HFFc6 (cell line): ENCODE results near the gene PDCD6IP. TPM values are rescaled to one million over a fixed set of nuclear protein-coding genes. Genes with fewer than 3 reads are reported as not detected.
A peak's percentile ranks its signal among the peaks of the same experiment; 100 is the strongest.

Experiments
- DNase-seq: peaks from one replicate; pipeline ENCODE4 v3.0.0-alpha.2; 2018
- H3K27ac Mint-ChIP-seq: 2 replicates; pipeline ENCODE4 v1.8.0; 2020; ENCODE audit warnings: mild to moderate bottlenecking, mixed read lengths
- H3K27me3 Mint-ChIP-seq: 2 replicates; pipeline ENCODE4 v1.8.0; 2021; ENCODE audit warnings: mild to moderate bottlenecking, moderate library complexity, mixed read lengths; ENCODE audit not compliant: insufficient read depth
- H3K36me3 Mint-ChIP-seq: 2 replicates; pipeline ENCODE4 v1.8.0; 2021; ENCODE audit warnings: low read depth, mixed read lengths
- H3K4me1 Mint-ChIP-seq: 2 replicates; pipeline ENCODE4 v1.8.0; 2020; ENCODE audit warnings: low read depth, mixed read lengths
- H3K4me3 Mint-ChIP-seq: 2 replicates; pipeline ENCODE4 v1.8.0; 2020; ENCODE audit warnings: mild to moderate bottlenecking, moderate library complexity, mixed read lengths
- H3K9me3 Mint-ChIP-seq: 2 replicates; pipeline ENCODE4 v1.8.0; 2020; ENCODE audit warnings: mild to moderate bottlenecking, mixed read lengths
- CTCF ChIP-seq: fragments of 200-600 bp; sonication (generic); IDR thresholded peaks from 2 replicates; pipeline ENCODE4 v1.5.0; 2021; ENCODE audit warnings: antibody characterized with exemption, mild to moderate bottlenecking
- total RNA-seq, 6 experiments: library from RNA; stranded (reverse); fragmentation: NEBNext Ultra II Directional; extraction: Animal tissue kit (Norgen Biotek cat#: 25700); gene quantifications; 2 replicates in 1 of 6; 3 replicates in 5 of 6; pipeline ENCODE4 v1.2.3, GENCODE V29; 2021

The PDCD6IP gene
- total RNA-seq, 6 experiments from 2014 or later: 229 to 251 (median 239) TPM

GRCh38 chr3:33807191-33807590 is 8.8 kb downstream of the PDCD6IP start:
- no peaks in the 10 kb centered on the region for H3K9me3 Mint-ChIP-seq
- H3K4me3 Mint-ChIP-seq: no peak overlapping the region
- H3K4me1 Mint-ChIP-seq: peaks cover 71% of the 10 kb centered on the region
- no peak for TF ChIP-seq CTCF
- no peaks in the 10 kb centered on the region; the same call in none of the 2 replicates for H3K27me3 Mint-ChIP-seq
- DNase-seq: no peak
- H3K27ac Mint-ChIP-seq: no peak overlapping the region
- peaks cover 35% of the 10 kb centered on the region for H3K36me3 Mint-ChIP-seq

GRCh38 chr3:33808559-33808958 is 10.1 kb downstream of the PDCD6IP start:
- Mint-ChIP-seq H3K36me3 (peaks cover 27% of the 10 kb centered on the region), H3K4me3 (no peak overlapping the region), H3K4me1 (peaks cover 64% of the 10 kb centered on the region), H3K9me3 (no peaks in the 10 kb centered on the region), H3K27ac (no peak overlapping the region; the same call in 1 of the 2 replicates), H3K27me3 (no peaks in the 10 kb centered on the region; the same call in none of the 2 replicates)
- DNase-seq: peak; percentile 3
- TF ChIP-seq CTCF: no peak

- no peaks in the 10 kb centered on the region; the same call in none of the 2 replicates for H3K27me3 Mint-ChIP-seq
- peaks cover 52% of the 10 kb centered on the region for H3K4me1 Mint-ChIP-seq
- DNase-seq: no peak
- no peak for TF ChIP-seq CTCF
- peak overlapping the region; percentile 20; the same call in 1 of the 2 replicates for H3K27ac Mint-ChIP-seq
- no peaks in the 10 kb centered on the region for H3K9me3 Mint-ChIP-seq
- H3K36me3 Mint-ChIP-seq: peaks cover 23% of the 10 kb centered on the region
- H3K4me3 Mint-ChIP-seq: no peak overlapping the region
Observed at GRCh38 chr3:33810545-33810944, 12.1 kb downstream of the PDCD6IP start.

DNA sequence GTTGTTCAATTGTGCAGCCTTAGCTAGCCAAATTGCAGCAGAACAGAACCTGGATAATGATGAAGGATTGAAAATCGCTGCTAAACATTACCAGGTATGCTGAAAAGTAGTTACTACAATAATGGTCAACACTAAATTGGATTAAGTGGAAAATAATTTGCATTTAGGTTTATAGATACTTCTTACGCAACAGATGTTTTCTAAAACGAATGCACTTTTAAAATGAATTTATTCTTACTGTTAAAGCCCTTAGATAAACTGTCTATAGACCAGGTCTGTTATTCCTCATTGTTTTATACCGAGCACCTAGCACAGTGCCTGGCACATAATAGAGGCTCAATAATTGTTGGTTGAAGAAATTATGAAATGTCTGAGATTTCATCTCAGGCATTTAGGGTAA is 23.6 kb downstream of the PDCD6IP start:
- Mint-ChIP-seq H3K36me3 (peaks cover 29% of the 10 kb centered on the region), H3K4me1 (peaks cover 37% of the 10 kb centered on the region), H3K27ac (no peak overlapping the region), H3K27me3 (no peaks in the 10 kb centered on the region), H3K9me3 (no peaks in the 10 kb centered on the region), H3K4me3 (no peak overlapping the region)
- TF ChIP-seq CTCF: no peak
- no peak for DNase-seq

DNA sequence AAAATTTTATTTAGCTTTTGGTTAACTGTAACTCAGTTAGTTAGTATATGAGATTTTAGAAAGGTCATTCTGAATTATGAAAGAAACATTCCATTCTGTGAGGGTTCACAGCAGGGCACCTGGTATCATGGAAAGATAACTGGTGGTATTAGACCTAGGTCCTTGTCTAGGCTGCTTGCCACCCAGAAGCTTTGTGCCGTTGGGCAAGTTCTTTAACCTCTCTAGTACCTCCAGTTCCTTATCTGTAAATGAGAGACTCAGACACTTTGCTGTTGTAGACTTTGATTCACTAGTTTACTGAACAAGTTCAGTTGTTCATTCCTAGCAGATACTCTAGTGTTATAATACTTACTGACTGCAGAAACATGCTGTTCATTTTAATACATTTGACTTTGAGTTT is 25.4 kb downstream of the PDCD6IP start:
- peaks cover 43% of the 10 kb centered on the region for H3K36me3 Mint-ChIP-seq
- TF ChIP-seq CTCF: no peak
- peaks cover 47% of the 10 kb centered on the region for H3K4me1 Mint-ChIP-seq
- H3K9me3 Mint-ChIP-seq: no peaks in the 10 kb centered on the region
- DNase-seq: no peak
- no peaks in the 10 kb centered on the region for H3K27me3 Mint-ChIP-seq
- H3K4me3 Mint-ChIP-seq: no peak overlapping the region
- H3K27ac Mint-ChIP-seq: no peak overlapping the region; the same call in 1 of the 2 replicates

DNA sequence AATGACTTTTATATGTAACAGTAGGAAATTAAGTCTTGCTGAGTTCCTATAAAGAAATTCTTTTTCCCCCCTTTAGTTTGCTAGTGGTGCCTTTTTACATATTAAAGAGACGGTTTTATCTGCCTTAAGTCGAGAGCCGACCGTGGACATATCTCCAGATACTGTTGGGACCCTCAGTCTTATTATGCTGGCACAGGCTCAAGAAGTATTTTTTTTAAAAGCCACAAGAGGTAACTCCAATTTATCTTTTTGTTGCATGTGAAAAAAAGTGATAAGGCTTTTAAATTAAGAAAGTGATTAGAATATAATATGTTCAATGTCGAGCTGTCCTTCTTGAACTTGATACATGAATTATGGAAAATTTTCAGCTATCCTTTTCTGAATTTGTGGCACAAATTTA is 26.7 kb downstream of the PDCD6IP start:
- Mint-ChIP-seq H3K27me3 (no peaks in the 10 kb centered on the region), H3K36me3 (peaks cover 48% of the 10 kb centered on the region), H3K4me1 (peaks cover 46% of the 10 kb centered on the region), H3K4me3 (no peak overlapping the region), H3K27ac (no peak overlapping the region), H3K9me3 (no peaks in the 10 kb centered on the region)
- TF ChIP-seq CTCF: no peak
- DNase-seq: no peak
